A673 (cell line): ENCODE measurements around the gene RNU6-9. TPM values are rescaled to one million over a fixed set of nuclear protein-coding genes. Genes with fewer than 3 reads are reported as not detected.

Experiments used
- Bru-seq: library from RNA; stranded (reverse); fragments of 400-500 nt; gene quantifications from one replicate; lab custom pipeline; 2021; lab: Mats Ljungman, UMichigan
- BruChase-seq, 2 experiments: library from RNA; stranded (reverse); fragments of 400-500 nt; gene quantifications; one replicate each; lab custom pipeline; 2021; lab: Mats Ljungman, UMichigan
- BruUV-seq: library from RNA; stranded (reverse); fragments of 400-500 nt; replicated peaks from 2 replicates; lab custom pipeline; 2021; lab: Mats Ljungman, UMichigan
- CTCF ChIA-PET: fragments of 300-600 bp; sonication (Branson Sonifier 250); formaldehyde crosslinking; loops from one replicate; lab custom pipeline; 2022; ENCODE audit warnings: antibody characterized with exemption; lab: Charles Lee
- POLR2A ChIA-PET: fragments of 300-600 bp; sonication (Branson Sonifier 250); formaldehyde crosslinking; loops from one replicate; lab custom pipeline; 2022; ENCODE audit warnings: antibody characterized with exemption; ENCODE audit not compliant: low non-redundant PET; lab: Charles Lee
- DNase-seq: peaks from one replicate; pipeline ENCODE4 v3.0.0-alpha.2; 2015; ENCODE audit warnings: low spot score
- H3K27ac ChIP-seq: fragments of 200-600 bp; sonication (generic); 2 replicates; pipeline ENCODE4 v1.5.1; 2016; ENCODE audit warnings: mixed run types, low read depth, mild to moderate bottlenecking, mixed read lengths, antibody characterized with exemption, low read length; ENCODE audit not compliant: poor library complexity, severe bottlenecking
- H3K27me3 ChIP-seq: fragments of 200-600 bp; sonication (generic); replicated peaks from 2 replicates; pipeline ENCODE4 v1.6.1; 2017; ENCODE audit warnings: mixed run types, low read depth, mild to moderate bottlenecking, mixed read lengths, antibody characterized with exemption, low read length; ENCODE audit not compliant: insufficient read depth, poor library complexity
- H3K36me3 ChIP-seq: fragments of 200-600 bp; sonication (generic); 2 replicates; pipeline ENCODE4 v1.6.1; 2016; ENCODE audit warnings: mixed run types, mild to moderate bottlenecking, mixed read lengths, antibody characterized with exemption, low read length; ENCODE audit not compliant: insufficient read depth, poor library complexity, severe bottlenecking
- H3K4me1 ChIP-seq: fragments of 200-600 bp; sonication (generic); 2 replicates; pipeline ENCODE4 v1.6.1; 2017; ENCODE audit warnings: mixed run types, mild to moderate bottlenecking, mixed read lengths, antibody characterized with exemption, low read length; ENCODE audit not compliant: insufficient read depth, poor library complexity, severe bottlenecking
- H3K4me3 ChIP-seq: fragments of 200-600 bp; sonication (generic); 2 replicates; pipeline ENCODE4 v1.5.1; 2016; ENCODE audit warnings: low read depth, mixed run types, mild to moderate bottlenecking, mixed read lengths, low read length; ENCODE audit not compliant: poor library complexity, severe bottlenecking
- H3K9me3 ChIP-seq: fragments of 200-600 bp; sonication (generic); 2 replicates; pipeline ENCODE4 v1.6.1; 2016; ENCODE audit warnings: mixed run types, low read depth, mild to moderate bottlenecking, mixed read lengths, antibody characterized with exemption, low read length; ENCODE audit not compliant: poor library complexity, severe bottlenecking
- EZH2 ChIP-seq: fragments of 200-600 bp; sonication (generic); IDR thresholded peaks from 2 replicates; pipeline ENCODE4 v1.6.1; 2017; ENCODE audit warnings: borderline replicate concordance, low read depth, mild to moderate bottlenecking, mixed read lengths, antibody characterized with exemption, low read length; ENCODE audit not compliant: poor library complexity, severe bottlenecking
- intact Hi-C: fragments of 100-400 bp; cut with micrococcal nuclease; formaldehyde crosslinking; loops from one replicate; pipeline ENCODE4 v1.10.0; 2022; ENCODE audit not compliant: unreplicated experiment
- long read RNA-seq: library from polyadenylated mRNA; stranded (forward); transcript quantifications from one replicate; pipeline ENCODE4 v2.0.0, GENCODE V29; 2022
- total RNA-seq: library from RNA; stranded (reverse); gene quantifications from 2 replicates; pipeline ENCODE4 v1.2.3, GENCODE V29; 2021
- TF ChIP-seq, protein P1 (sequence below): fragments of 300-800, 200-600 bp; sonication (generic); conservative IDR thresholded peaks from 2 replicates; pipeline ENCODE4 v1.5.1; 2017; ENCODE audit warnings: low read depth, mild to moderate bottlenecking, antibody characterized with exemption, low read length, moderate library complexity, mixed read lengths

RNU6-9 gene
- total RNA-seq (not detected in 2 replicates), Bru-seq, nascent RNA (percentile 36 among the genes with signal in this experiment), BruChase-seq, experiment 1, labeled RNA remaining after a 2-hour chase (not detected), BruChase-seq, experiment 2, labeled RNA remaining after a 6-hour chase (not detected)
- long read RNA-seq, partial matches to known transcripts, result 0 of 3 reads
- long read RNA-seq, other reads (novel, unspliced or antisense), result 0 of 3 reads

DNA sequence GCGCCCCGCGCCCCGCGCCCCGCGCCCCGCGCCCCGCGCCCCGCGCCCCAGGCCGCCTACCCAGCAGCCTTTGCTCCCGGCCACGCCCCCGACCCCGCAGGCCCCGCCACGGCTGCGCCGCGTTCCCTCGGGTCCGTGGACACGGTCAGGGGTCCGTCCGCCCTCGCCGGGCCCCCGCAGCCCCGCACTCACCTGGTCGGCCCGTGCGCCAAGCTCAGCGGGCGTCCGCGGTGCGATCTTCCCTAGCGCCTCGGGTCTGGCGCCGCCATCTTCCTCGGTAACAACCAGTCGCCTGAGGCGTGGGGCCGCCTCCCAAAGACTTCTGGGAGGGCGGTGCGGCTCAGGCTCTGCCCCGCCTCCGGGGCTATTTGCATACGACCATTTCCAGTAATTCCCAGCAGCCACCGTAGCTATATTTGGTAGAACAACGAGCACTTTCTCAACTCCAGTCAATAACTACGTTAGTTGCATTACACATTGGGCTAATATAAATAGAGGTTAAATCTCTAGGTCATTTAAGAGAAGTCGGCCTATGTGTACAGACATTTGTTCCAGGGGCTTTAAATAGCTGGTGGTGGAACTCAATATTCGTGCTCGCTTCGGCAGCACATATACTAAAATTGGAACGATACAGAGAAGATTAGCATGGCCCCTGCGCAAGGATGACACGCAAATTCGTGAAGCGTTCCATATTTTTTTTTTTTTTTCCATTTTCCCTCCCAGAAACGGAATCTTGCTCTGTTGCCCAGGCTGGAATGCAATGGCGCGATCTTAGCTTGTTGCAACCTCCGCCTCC is at the start of gene RNU6-9, which contains the start of gene MED16:
RNU6-9 (plus strand) TSS at position 591 of the 796 bp plus-strand sequence.
MED16 (minus strand) TSS at position 294 of the 796 bp plus-strand sequence. CDS start 2,056 bp downstream, outside the sequence.
- Histone ChIP-seq H3K36me3 (peaks cover 21% of the 10 kb centered on the region), H3K4me1 (no peaks in the 10 kb centered on the region), H3K9me3 (no peaks in the 10 kb centered on the region), H3K27me3 (no peaks in the 10 kb centered on the region), H3K4me3 (peak within 1 kb of the TSS; percentile 82), H3K27ac (peak within 1 kb of the TSS; percentile 98)
- POLR2A ChIA-PET, result interaction anchor here (1.0 kb wide), 1 partner anchor 100 kb away, joined by 3 read pairs; no protein-coding TSS in a partner anchor
- peak; percentile 95 for DNase-seq
- intact Hi-C loops, result no loop called here
- CTCF ChIA-PET, result no interaction called here
- BruUV-seq, result no TSS peak
- TF ChIP-seq EZH2, result no peak
- TF ChIP-seq, protein P1, sequence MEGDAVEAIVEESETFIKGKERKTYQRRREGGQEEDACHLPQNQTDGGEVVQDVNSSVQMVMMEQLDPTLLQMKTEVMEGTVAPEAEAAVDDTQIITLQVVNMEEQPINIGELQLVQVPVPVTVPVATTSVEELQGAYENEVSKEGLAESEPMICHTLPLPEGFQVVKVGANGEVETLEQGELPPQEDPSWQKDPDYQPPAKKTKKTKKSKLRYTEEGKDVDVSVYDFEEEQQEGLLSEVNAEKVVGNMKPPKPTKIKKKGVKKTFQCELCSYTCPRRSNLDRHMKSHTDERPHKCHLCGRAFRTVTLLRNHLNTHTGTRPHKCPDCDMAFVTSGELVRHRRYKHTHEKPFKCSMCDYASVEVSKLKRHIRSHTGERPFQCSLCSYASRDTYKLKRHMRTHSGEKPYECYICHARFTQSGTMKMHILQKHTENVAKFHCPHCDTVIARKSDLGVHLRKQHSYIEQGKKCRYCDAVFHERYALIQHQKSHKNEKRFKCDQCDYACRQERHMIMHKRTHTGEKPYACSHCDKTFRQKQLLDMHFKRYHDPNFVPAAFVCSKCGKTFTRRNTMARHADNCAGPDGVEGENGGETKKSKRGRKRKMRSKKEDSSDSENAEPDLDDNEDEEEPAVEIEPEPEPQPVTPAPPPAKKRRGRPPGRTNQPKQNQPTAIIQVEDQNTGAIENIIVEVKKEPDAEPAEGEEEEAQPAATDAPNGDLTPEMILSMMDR, result no peak

GRCh38 chr19:843836-844545 is 49.3 kb upstream of the RNU6-9 start:
- H3K9me3 ChIP-seq, result no peaks in the 10 kb centered on the region
- POLR2A ChIA-PET, result interaction anchor here (0.6 kb wide), 1 partner anchor 69 kb away, joined by 4 read pairs; the partner anchor contains the start of gene R3HDM4
- intact Hi-C loops, result no loop called here
- CTCF ChIA-PET, result no interaction called here
- BruUV-seq, result no TSS peak
- H3K27me3 ChIP-seq, result peaks cover 7% of the 10 kb centered on the region
- no peaks in the 10 kb centered on the region for H3K36me3 ChIP-seq
- no peak for TF ChIP-seq EZH2
- TF ChIP-seq, protein P1, result no peak
- no peak overlapping the region for H3K27ac ChIP-seq
- H3K4me3 ChIP-seq, result peak overlapping the region; percentile 33
- no peak for DNase-seq
- peaks cover 15% of the 10 kb centered on the region for H3K4me1 ChIP-seq

DNA sequence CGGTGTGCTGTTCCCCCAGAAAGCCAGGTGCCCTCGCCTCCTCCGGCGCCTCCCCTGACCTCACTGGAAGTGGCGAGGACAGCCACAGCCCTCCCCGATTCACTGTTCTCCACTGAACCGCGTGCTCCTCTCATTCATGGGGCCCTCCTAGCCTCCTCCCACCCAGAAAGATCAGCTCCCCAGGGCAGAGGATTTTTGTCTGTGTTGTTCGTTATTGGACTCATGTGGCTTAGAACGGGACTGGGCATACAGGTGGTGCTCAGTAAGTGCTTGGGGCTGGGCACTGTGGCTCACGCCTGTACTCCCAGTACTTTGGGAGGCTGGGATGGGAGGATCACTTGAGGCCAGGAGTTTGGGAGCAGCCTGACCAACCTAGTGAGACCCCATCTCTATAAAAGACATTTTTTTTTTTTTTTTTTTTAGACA is 48.7 kb upstream of the RNU6-9 start:
- no peaks in the 10 kb centered on the region for H3K36me3 ChIP-seq
- peaks cover 7% of the 10 kb centered on the region for H3K27me3 ChIP-seq
- H3K27ac ChIP-seq, result no peak overlapping the region
- TF ChIP-seq, protein P1, result no peak
- no peak for TF ChIP-seq EZH2
- no TSS peak for BruUV-seq
- intact Hi-C loops, result no loop called here
- H3K9me3 ChIP-seq, result no peaks in the 10 kb centered on the region
- peaks cover 10% of the 10 kb centered on the region for H3K4me1 ChIP-seq
- ChIA-PET CTCF (no interaction called here), POLR2A (no interaction called here)
- no peak overlapping the region for H3K4me3 ChIP-seq
- no peak for DNase-seq
